Parathyroid adenoma (tissue), 2 donors: ENCODE results near the gene ITIH5.
"Not testable (repeated sequence)": the region's sequence is repeated elsewhere in the genome, so short reads cannot be mapped to it uniquely, and the experiment has no call there.

Source experiments
- H2AFZ ChIP-seq: fragments of 300-600 bp; sonication (generic); one replicate; pipeline ENCODE4 v1.7.0; 2017; ENCODE audit warnings: antibody characterized with exemption, mild to moderate bottlenecking
- H3K27ac ChIP-seq: fragments of 300-600 bp; sonication (generic); one replicate; pipeline ENCODE4 v1.7.0; 2017
- H3K27me3 ChIP-seq: fragments of 300-600 bp; sonication (generic); one replicate; pipeline ENCODE4 v1.7.0; 2017; ENCODE audit warnings: low read length; ENCODE audit not compliant: control insufficient read depth, insufficient read depth
- H3K36me3 ChIP-seq: fragments of 300-600 bp; sonication (generic); one replicate; pipeline ENCODE4 v1.7.0; 2017; ENCODE audit warnings: low read length; ENCODE audit not compliant: control insufficient read depth, insufficient read depth
- H3K4me1 ChIP-seq: fragments of 300-600 bp; sonication (generic); one replicate; pipeline ENCODE4 v1.7.0; 2017; ENCODE audit warnings: control low read depth
- H3K4me2 ChIP-seq: fragments of 300-600 bp; sonication (generic); one replicate; pipeline ENCODE4 v1.7.0; 2017; ENCODE audit warnings: low read length
- H3K4me3 ChIP-seq: fragments of 300-600 bp; sonication (generic); one replicate; pipeline ENCODE4 v1.7.0; 2017; ENCODE audit warnings: low read depth, low read length
- H3K79me2 ChIP-seq: fragments of 300-600 bp; sonication (generic); one replicate; pipeline ENCODE4 v1.7.0; 2017; ENCODE audit warnings: control low read depth
- H3K9ac ChIP-seq: fragments of 300-600 bp; sonication (generic); one replicate; pipeline ENCODE4 v1.7.0; 2017; ENCODE audit warnings: mild to moderate bottlenecking
- H3K9me3 ChIP-seq: fragments of 300-600 bp; sonication (generic); one replicate; pipeline ENCODE4 v1.7.0; 2017; ENCODE audit warnings: low read length; ENCODE audit not compliant: control insufficient read depth
- CTCF ChIP-seq: fragments of 300-600 bp; sonication (generic); IDR thresholded peaks from one replicate; pipeline ENCODE4 v1.7.0; 2017; ENCODE audit warnings: antibody characterized with exemption, mild to moderate bottlenecking
- donor health status: primary hyperparathyroidism.

The ITIH5 gene

GRCh38 chr10:7700577-7701125, 33.9 kb upstream of the ITIH5 start:
- Histone ChIP-seq H2AFZ (no peak overlapping the region), H3K27me3 (no peaks in the 10 kb centered on the region), H3K4me1 (no peaks in the 10 kb centered on the region), H3K9me3 (no peaks in the 10 kb centered on the region), H3K4me2 (no peak overlapping the region), H3K27ac (no peak overlapping the region), H3K79me2 (no peaks in the 10 kb centered on the region), H3K4me3 (no peak overlapping the region), H3K9ac (no peak overlapping the region), H3K36me3 (no peaks in the 10 kb centered on the region)
- TF ChIP-seq CTCF = no peak

- no peaks in the 10 kb centered on the region for H3K9me3 ChIP-seq
- no peaks in the 10 kb centered on the region for H3K27me3 ChIP-seq
- H3K36me3 ChIP-seq = no peaks in the 10 kb centered on the region
- no peaks in the 10 kb centered on the region for H3K79me2 ChIP-seq
- H3K4me1 ChIP-seq = no peaks in the 10 kb centered on the region
- no peak overlapping the region for H2AFZ ChIP-seq
- no peak overlapping the region for H3K9ac ChIP-seq
- H3K4me3 ChIP-seq = no peak overlapping the region
- H3K4me2 ChIP-seq = no peak overlapping the region
- no peak overlapping the region for H3K27ac ChIP-seq
- TF ChIP-seq CTCF = no peak
Measured at GRCh38 chr10:7697426-7697825, 30.7 kb upstream of the ITIH5 start.

GRCh38 chr10:7696545-7696944, 29.8 kb upstream of the ITIH5 start:
- Histone ChIP-seq H2AFZ (no peak overlapping the region), H3K79me2 (no peaks in the 10 kb centered on the region), H3K9ac (no peak overlapping the region), H3K4me1 (no peaks in the 10 kb centered on the region), H3K27me3 (no peaks in the 10 kb centered on the region), H3K4me3 (no peak overlapping the region), H3K9me3 (no peaks in the 10 kb centered on the region), H3K27ac (no peak overlapping the region), H3K36me3 (no peaks in the 10 kb centered on the region), H3K4me2 (no peak overlapping the region)
- no peak for TF ChIP-seq CTCF

- not testable (repeated sequence) for H3K4me3 ChIP-seq, H3K36me3 ChIP-seq, H2AFZ ChIP-seq, H3K9ac ChIP-seq, H3K9me3 ChIP-seq, H3K4me1 ChIP-seq, H3K27ac ChIP-seq, H3K79me2 ChIP-seq, H3K4me2 ChIP-seq, H3K27me3 ChIP-seq
Measured at GRCh38 chr10:7693194-7693593, 26.4 kb upstream of the ITIH5 start.

GRCh38 chr10:7692368-7692767, 25.6 kb upstream of the ITIH5 start:
- not testable (repeated sequence) for H3K79me2 ChIP-seq, H2AFZ ChIP-seq, H3K27me3 ChIP-seq, H3K9ac ChIP-seq, H3K9me3 ChIP-seq, H3K36me3 ChIP-seq, H3K4me2 ChIP-seq, H3K4me1 ChIP-seq, H3K27ac ChIP-seq, H3K4me3 ChIP-seq

GRCh38 chr10:7690885-7691597, 24.3 kb upstream of the ITIH5 start:
- H3K79me2 ChIP-seq, H2AFZ ChIP-seq, H3K4me2 ChIP-seq, H3K36me3 ChIP-seq, H3K27ac ChIP-seq, H3K4me1 ChIP-seq, H3K9ac ChIP-seq, H3K9me3 ChIP-seq, H3K4me3 ChIP-seq, H3K27me3 ChIP-seq: not testable (repeated sequence)
